Neural crest cell (in vitro differentiated cells): ENCODE measurements around the gene SLC35G6. TPM values are rescaled to one million over a fixed set of nuclear protein-coding genes. Genes with fewer than 3 reads are reported as not detected.

Experiments
- DNase-seq: peaks from one replicate; pipeline ENCODE4 v3.0.0; 2021; ENCODE audit warnings: low read depth, mixed read lengths, low spot score
- H3K27ac Mint-ChIP-seq: one replicate; pipeline ENCODE4 v1.8.0; 2021; ENCODE audit warnings: mild to moderate bottlenecking, mixed read lengths; ENCODE audit not compliant: unreplicated experiment
- H3K27me3 Mint-ChIP-seq: 2 replicates; pipeline ENCODE4 v1.8.0; 2021; ENCODE audit warnings: low read depth, mild to moderate bottlenecking, mixed read lengths
- H3K36me3 Mint-ChIP-seq: 2 replicates; pipeline ENCODE4 v1.8.0; 2021; ENCODE audit warnings: low read depth, mild to moderate bottlenecking, mixed read lengths
- H3K4me1 Mint-ChIP-seq: 2 replicates; pipeline ENCODE4 v1.8.0; 2021; ENCODE audit warnings: mixed read lengths
- H3K4me3 Mint-ChIP-seq: one replicate; pipeline ENCODE4 v1.8.0; 2021; ENCODE audit warnings: mild to moderate bottlenecking, mixed read lengths
- H3K9me3 Mint-ChIP-seq: 2 replicates; pipeline ENCODE4 v1.8.0; 2021; ENCODE audit warnings: mixed read lengths
- total RNA-seq: library from RNA; stranded (reverse); gene quantifications from 2 replicates; pipeline ENCODE4 v1.2.1, GENCODE V29; 2021
- TF ChIP-seq, protein P1 (sequence below): fragments of 200-600 bp; sonication (generic); conservative IDR thresholded peaks from 2 replicates; pipeline ENCODE4 v1.5.0; 2021; ENCODE audit warnings: antibody characterized with exemption, mild to moderate bottlenecking

The SLC35G6 gene
- total RNA-seq, 1 donor from 2014 or later = not detected

DNA sequence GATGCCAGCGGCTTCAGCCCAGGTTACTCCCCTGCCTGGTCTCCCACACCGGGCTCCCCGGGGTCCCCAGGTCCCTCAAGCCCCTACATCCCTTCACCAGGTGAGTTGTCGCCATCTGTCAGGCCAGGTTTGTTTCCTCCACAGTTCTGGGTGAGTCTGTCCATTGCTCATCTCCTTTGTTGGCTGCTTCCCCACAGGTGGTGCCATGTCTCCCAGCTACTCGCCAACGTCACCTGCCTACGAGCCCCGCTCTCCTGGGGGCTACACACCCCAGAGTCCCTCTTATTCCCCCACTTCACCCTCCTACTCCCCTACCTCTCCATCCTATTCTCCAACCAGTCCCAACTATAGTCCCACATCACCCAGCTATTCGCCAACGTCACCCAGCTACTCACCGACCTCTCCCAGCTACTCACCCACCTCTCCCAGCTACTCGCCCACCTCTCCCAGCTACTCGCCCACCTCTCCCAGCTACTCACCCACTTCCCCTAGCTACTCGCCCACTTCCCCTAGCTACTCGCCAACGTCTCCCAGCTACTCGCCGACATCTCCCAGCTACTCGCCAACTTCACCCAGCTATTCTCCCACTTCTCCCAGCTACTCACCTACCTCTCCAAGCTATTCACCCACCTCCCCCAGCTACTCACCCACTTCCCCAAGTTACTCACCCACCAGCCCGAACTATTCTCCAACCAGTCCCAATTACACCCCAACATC, 31.7 kb downstream of the SLC35G6 start:
- DNase-seq = no peak
- Mint-ChIP-seq H3K36me3 (peaks cover 15% of the 10 kb centered on the region), H3K4me1 (no peaks in the 10 kb centered on the region), H3K4me3 (no peak overlapping the region), H3K27ac (no peak overlapping the region), H3K27me3 (no peaks in the 10 kb centered on the region), H3K9me3 (no peaks in the 10 kb centered on the region)
- TF ChIP-seq, protein P1, sequence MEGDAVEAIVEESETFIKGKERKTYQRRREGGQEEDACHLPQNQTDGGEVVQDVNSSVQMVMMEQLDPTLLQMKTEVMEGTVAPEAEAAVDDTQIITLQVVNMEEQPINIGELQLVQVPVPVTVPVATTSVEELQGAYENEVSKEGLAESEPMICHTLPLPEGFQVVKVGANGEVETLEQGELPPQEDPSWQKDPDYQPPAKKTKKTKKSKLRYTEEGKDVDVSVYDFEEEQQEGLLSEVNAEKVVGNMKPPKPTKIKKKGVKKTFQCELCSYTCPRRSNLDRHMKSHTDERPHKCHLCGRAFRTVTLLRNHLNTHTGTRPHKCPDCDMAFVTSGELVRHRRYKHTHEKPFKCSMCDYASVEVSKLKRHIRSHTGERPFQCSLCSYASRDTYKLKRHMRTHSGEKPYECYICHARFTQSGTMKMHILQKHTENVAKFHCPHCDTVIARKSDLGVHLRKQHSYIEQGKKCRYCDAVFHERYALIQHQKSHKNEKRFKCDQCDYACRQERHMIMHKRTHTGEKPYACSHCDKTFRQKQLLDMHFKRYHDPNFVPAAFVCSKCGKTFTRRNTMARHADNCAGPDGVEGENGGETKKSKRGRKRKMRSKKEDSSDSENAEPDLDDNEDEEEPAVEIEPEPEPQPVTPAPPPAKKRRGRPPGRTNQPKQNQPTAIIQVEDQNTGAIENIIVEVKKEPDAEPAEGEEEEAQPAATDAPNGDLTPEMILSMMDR = no peak

DNA sequence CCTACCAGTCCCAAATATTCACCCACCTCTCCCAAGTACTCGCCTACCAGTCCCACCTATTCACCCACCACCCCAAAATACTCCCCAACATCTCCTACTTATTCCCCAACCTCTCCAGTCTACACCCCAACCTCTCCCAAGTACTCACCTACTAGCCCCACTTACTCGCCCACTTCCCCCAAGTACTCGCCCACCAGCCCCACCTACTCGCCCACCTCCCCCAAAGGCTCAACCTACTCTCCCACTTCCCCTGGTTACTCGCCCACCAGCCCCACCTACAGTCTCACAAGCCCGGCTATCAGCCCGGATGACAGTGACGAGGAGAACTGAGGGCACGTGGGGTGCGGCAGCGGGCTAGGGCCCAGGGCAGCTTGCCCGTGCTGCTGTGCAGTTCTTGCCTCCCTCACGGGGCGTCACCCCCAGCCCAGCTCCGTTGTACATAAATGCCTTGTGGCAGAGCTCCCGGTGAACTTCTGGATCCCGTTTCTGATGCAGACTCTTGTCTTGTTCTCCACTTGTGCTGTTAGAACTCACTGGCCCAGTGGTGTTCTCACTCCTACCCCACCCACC, 32.7 kb downstream of the SLC35G6 start:
- no peak for DNase-seq
- no peak overlapping the region for H3K27ac Mint-ChIP-seq
- no peak overlapping the region for H3K4me3 Mint-ChIP-seq
- no peaks in the 10 kb centered on the region for H3K4me1 Mint-ChIP-seq
- H3K36me3 Mint-ChIP-seq = peaks cover 9% of the 10 kb centered on the region
- TF ChIP-seq, protein P1 = no peak
- no peaks in the 10 kb centered on the region for H3K9me3 Mint-ChIP-seq
- no peaks in the 10 kb centered on the region for H3K27me3 Mint-ChIP-seq

DNA sequence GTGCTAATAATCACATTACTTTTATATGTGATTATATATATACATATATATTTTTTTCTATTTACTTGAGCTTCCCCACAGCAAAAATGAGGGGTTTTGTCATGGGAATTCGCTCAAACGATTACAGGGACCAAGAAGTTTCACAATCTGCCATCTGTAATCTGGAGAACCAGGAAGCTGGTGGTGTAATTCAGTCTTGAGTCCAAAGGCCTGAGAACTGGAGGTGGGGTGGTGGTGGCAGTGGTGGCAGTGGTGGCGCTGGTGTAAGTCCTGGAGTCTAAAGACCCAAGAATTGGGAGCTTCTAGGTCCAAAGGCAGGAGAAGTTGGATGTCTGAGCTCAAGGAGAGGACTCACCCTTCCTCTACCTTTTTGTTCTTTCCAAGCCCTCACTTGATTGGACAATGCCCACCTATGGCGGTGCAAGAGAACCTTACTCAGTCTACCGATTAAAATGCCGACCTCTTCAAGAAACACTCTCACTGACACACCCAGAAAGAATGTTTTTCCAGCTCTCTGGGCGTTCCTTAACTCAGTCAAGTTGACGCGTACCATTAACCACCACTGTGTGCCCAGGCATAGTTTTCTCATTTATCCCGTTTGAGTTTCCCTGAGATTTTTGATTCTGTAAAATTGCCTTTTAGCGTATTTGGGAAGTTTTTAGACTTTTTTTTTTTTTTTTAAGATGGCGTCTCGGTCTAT, 34.8 kb downstream of the SLC35G6 start:
- TF ChIP-seq, protein P1 = no peak
- Mint-ChIP-seq H3K9me3 (no peaks in the 10 kb centered on the region), H3K36me3 (peaks cover 4% of the 10 kb centered on the region), H3K27me3 (no peaks in the 10 kb centered on the region), H3K4me3 (no peak overlapping the region), H3K27ac (no peak overlapping the region), H3K4me1 (no peaks in the 10 kb centered on the region)
- no peak for DNase-seq

DNA sequence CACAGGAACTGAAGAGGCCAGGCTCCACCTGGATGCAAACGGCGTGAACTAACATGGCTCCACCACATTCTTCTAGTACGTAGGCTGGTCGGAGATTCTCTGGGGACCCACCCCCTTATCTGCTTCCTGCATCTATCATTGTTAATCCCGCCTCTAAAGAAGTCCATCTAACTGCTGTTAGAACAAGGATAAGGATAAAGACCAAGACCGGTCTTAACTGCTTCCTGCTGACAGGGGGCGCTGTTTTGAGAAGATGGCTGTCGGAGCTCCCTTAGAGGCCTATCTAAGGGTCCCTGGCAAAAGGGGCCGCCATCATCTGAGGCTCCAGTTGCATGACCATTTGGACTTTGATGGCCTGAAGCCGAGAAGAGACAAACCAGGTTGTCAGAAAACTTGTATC, 41.8 kb downstream of the SLC35G6 start:
- peaks cover 5% of the 10 kb centered on the region for H3K9me3 Mint-ChIP-seq
- H3K4me3 Mint-ChIP-seq = no peak overlapping the region
- TF ChIP-seq, protein P1 = peak; percentile 54
- no peaks in the 10 kb centered on the region for H3K4me1 Mint-ChIP-seq
- H3K36me3 Mint-ChIP-seq = peaks cover 8% of the 10 kb centered on the region
- no peak overlapping the region for H3K27ac Mint-ChIP-seq
- DNase-seq = peak; percentile 9
- H3K27me3 Mint-ChIP-seq = peaks cover 5% of the 10 kb centered on the region

DNA sequence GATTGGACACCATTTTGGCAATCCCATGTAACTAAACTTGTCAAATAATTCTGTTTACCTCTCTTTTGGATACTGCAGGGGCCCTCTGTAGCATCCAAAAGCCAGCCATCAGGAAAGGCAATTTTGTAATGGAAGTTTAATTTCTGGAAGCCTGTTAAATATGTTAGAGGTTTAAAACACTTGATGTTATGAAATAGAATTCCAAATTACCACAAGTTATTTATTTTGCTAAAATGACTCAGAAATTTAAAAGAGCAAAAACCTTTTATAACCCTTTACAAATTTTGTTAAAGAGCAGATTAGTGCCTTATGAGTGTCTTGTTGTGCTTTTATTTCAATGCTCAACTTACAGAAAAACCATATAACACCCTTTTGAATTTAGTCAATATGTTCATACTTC, 47.6 kb downstream of the SLC35G6 start:
- no peak for DNase-seq
- Mint-ChIP-seq H3K27me3 (peaks cover 5% of the 10 kb centered on the region), H3K4me1 (no peaks in the 10 kb centered on the region), H3K27ac (no peak overlapping the region), H3K9me3 (peaks cover 14% of the 10 kb centered on the region), H3K4me3 (no peak overlapping the region), H3K36me3 (peaks cover 15% of the 10 kb centered on the region)
- TF ChIP-seq, protein P1 = no peak
